ENCODE results near the gene GBF1.

DNA sequence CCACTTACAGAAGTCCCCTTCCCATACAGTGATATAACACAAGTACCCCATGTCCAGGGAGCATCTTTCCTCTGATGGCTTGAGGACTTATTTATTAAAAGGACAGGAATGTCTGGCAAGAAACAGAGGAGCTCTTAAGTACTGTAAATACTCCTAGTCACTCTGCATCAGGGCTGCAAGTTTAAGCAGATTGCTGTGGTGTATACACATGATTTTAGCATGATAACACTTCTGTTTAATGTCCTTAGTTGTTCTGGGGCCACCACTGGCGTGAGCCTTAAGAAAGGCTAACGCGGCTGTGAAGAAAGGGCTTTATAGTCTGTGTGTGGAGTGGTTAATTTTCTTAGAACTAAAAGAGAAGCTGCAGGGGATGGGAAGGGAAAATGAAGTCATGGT, 65.7 kb downstream of the GBF1 start:
- TF ChIP-seq JUND (IDR thresholded peaks at IDR 0.05; ENCODE audit: low read depth, low read length) (no peak), CREM (IDR thresholded peaks at IDR 0.05; ENCODE audit: low read depth) (no peak), EZH2 (IDR thresholded peaks at IDR 0.05; ENCODE audit: borderline replicate concordance, control insufficient read depth, low read depth, low read length) (no peak), FOS (IDR thresholded peaks at IDR 0.05; ENCODE audit: borderline replicate concordance, extremely low read depth, insufficient read length) (no peak)
- TF ChIP-seq, protein P1, sequence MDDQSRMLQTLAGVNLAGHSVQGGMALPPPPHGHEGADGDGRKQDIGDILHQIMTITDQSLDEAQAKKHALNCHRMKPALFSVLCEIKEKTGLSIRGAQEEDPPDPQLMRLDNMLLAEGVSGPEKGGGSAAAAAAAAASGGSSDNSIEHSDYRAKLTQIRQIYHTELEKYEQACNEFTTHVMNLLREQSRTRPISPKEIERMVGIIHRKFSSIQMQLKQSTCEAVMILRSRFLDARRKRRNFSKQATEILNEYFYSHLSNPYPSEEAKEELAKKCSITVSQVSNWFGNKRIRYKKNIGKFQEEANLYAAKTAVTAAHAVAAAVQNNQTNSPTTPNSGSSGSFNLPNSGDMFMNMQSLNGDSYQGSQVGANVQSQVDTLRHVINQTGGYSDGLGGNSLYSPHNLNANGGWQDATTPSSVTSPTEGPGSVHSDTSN (IDR thresholded peaks at IDR 0.05; ENCODE audit: insufficient replicate concordance, low read depth, low read length) = no peak
- TF ChIP-seq, protein P2, sequence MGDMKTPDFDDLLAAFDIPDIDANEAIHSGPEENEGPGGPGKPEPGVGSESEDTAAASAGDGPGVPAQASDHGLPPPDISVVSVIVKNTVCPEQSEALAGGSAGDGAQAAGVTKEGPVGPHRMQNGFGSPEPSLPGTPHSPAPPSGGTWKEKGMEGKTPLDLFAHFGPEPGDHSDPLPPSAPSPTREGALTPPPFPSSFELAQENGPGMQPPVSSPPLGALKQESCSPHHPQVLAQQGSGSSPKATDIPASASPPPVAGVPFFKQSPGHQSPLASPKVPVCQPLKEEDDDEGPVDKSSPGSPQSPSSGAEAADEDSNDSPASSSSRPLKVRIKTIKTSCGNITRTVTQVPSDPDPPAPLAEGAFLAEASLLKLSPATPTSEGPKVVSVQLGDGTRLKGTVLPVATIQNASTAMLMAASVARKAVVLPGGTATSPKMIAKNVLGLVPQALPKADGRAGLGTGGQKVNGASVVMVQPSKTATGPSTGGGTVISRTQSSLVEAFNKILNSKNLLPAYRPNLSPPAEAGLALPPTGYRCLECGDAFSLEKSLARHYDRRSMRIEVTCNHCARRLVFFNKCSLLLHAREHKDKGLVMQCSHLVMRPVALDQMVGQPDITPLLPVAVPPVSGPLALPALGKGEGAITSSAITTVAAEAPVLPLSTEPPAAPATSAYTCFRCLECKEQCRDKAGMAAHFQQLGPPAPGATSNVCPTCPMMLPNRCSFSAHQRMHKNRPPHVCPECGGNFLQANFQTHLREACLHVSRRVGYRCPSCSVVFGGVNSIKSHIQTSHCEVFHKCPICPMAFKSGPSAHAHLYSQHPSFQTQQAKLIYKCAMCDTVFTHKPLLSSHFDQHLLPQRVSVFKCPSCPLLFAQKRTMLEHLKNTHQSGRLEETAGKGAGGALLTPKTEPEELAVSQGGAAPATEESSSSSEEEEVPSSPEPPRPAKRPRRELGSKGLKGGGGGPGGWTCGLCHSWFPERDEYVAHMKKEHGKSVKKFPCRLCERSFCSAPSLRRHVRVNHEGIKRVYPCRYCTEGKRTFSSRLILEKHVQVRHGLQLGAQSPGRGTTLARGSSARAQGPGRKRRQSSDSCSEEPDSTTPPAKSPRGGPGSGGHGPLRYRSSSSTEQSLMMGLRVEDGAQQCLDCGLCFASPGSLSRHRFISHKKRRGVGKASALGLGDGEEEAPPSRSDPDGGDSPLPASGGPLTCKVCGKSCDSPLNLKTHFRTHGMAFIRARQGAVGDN (IDR thresholded peaks at IDR 0.05) = no peak
- TF ChIP-seq, protein P3, sequence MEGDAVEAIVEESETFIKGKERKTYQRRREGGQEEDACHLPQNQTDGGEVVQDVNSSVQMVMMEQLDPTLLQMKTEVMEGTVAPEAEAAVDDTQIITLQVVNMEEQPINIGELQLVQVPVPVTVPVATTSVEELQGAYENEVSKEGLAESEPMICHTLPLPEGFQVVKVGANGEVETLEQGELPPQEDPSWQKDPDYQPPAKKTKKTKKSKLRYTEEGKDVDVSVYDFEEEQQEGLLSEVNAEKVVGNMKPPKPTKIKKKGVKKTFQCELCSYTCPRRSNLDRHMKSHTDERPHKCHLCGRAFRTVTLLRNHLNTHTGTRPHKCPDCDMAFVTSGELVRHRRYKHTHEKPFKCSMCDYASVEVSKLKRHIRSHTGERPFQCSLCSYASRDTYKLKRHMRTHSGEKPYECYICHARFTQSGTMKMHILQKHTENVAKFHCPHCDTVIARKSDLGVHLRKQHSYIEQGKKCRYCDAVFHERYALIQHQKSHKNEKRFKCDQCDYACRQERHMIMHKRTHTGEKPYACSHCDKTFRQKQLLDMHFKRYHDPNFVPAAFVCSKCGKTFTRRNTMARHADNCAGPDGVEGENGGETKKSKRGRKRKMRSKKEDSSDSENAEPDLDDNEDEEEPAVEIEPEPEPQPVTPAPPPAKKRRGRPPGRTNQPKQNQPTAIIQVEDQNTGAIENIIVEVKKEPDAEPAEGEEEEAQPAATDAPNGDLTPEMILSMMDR (IDR thresholded peaks at IDR 0.05 in 2 of 3, conservative IDR thresholded peaks at IDR 0.05 in 1 of 3; ENCODE audit: control insufficient read depth in 2 of 3, extremely low read depth in 1 of 3, insufficient read depth in 1 of 3, low read depth in 3 of 3, low read length in 3 of 3) = no peak

Measured in GM12878 (cell line).